Caco-2 (cell line): ENCODE data around the gene IDE. TPM values are rescaled to one million over a fixed set of nuclear protein-coding genes. Genes with fewer than 3 reads are reported as not detected.

Experiments used
- BruUV-seq: library from RNA; stranded (reverse); fragments of 400-500 nt; replicated peaks from 2 replicates; lab custom pipeline; 2021; lab: Mats Ljungman, UMichigan
- CTCF ChIA-PET: fragments of 300-600 bp; sonication (Branson Sonifier 250); formaldehyde crosslinking; loops from one replicate; lab custom pipeline; 2022; ENCODE audit warnings: antibody characterized with exemption; lab: Charles Lee
- POLR2A ChIA-PET: fragments of 300-600 bp; sonication (Branson Sonifier 250); formaldehyde crosslinking; loops from one replicate; lab custom pipeline; 2022; ENCODE audit warnings: antibody characterized with exemption; lab: Charles Lee
- DNase-seq, 2 experiments: peaks; one replicate each; pipeline versions ENCODE4 v3.0.0 to v3.0.0-alpha.2; 2020 to 2022
- H3K27me3 ChIP-seq: replicated peaks from 2 replicates; pipeline ENCODE4 v1.6.0; 2011; ENCODE audit warnings: low read length; ENCODE audit not compliant: control insufficient read depth, insufficient read depth
- H3K36me3 ChIP-seq: 2 replicates; pipeline ENCODE4 v1.5.1; 2011; ENCODE audit warnings: low read length; ENCODE audit not compliant: control insufficient read depth, insufficient read depth
- H3K4me1 ChIP-seq: fragments of 250-450 bp; sonication (Bioruptor Pico); 2 replicates; pipeline ENCODE4 v1.5.1; 2020; ENCODE audit warnings: mild to moderate bottlenecking
- H3K4me3 ChIP-seq: 2 replicates; pipeline ENCODE4 v1.5.1; 2011; ENCODE audit warnings: low read depth, mild to moderate bottlenecking, control low read depth, low read length
- H3K9me3 ChIP-seq: fragments of 250-450 bp; sonication (Bioruptor Pico); 2 replicates; pipeline ENCODE4 v1.5.1; 2020; ENCODE audit warnings: mild to moderate bottlenecking, moderate library complexity
- H3K27ac Mint-ChIP-seq: one replicate; pipeline ENCODE4 v1.8.0; 2022; ENCODE audit warnings: mixed read lengths; ENCODE audit not compliant: unreplicated experiment
- H3K27me3 Mint-ChIP-seq: one replicate; pipeline ENCODE4 v1.8.0; 2022; ENCODE audit warnings: mixed read lengths; ENCODE audit not compliant: insufficient read depth, unreplicated experiment
- H3K36me3 Mint-ChIP-seq: one replicate; pipeline ENCODE4 v1.8.0; 2022; ENCODE audit warnings: mild to moderate bottlenecking, mixed read lengths; ENCODE audit not compliant: insufficient read depth, unreplicated experiment
- H3K4me1 Mint-ChIP-seq: one replicate; pipeline ENCODE4 v1.8.0; 2022; ENCODE audit warnings: low read depth, mixed read lengths; ENCODE audit not compliant: unreplicated experiment
- H3K4me3 Mint-ChIP-seq: one replicate; pipeline ENCODE4 v1.8.0; 2022; ENCODE audit warnings: mild to moderate bottlenecking, moderate library complexity, mixed read lengths; ENCODE audit not compliant: unreplicated experiment
- H3K9me3 Mint-ChIP-seq: one replicate; pipeline ENCODE4 v1.8.0; 2022; ENCODE audit warnings: mixed read lengths; ENCODE audit not compliant: unreplicated experiment
- CTCF ChIP-seq, 2 experiments: fragments of 200-600 bp in 1 of 2; IDR thresholded peaks; 1 replicate in 1 of 2; 2 replicates in 1 of 2; pipeline versions ENCODE4 v1.5.1 to v1.8.0; 2011 to 2022; ENCODE audit warnings: antibody characterized with exemption in 1 of 2, control low read depth in 1 of 2, inconsistent platforms in 1 of 2, low read depth in 1 of 2, low read length in 1 of 2, mild to moderate bottlenecking in 1 of 2, moderate library complexity in 1 of 2; ENCODE audit not compliant: insufficient read depth in 1 of 2, severe bottlenecking in 1 of 2, unreplicated experiment in 1 of 2
- intact Hi-C: fragments of 100-400 bp; cut with micrococcal nuclease; formaldehyde crosslinking; loops from one replicate; pipeline ENCODE4 v1.10.0; 2022; ENCODE audit not compliant: unreplicated experiment
- total RNA-seq: library from RNA; stranded (reverse); gene quantifications from 2 replicates; pipeline ENCODE4 v1.2.3, GENCODE V29; 2022

The IDE gene
- total RNA-seq, 1 experiment from 2014 or later, result 85.5 TPM

- POLR2A ChIA-PET, result no interaction called here
- Histone ChIP-seq H3K27me3 (no peaks in the 10 kb centered on the region), H3K36me3 (no peaks in the 10 kb centered on the region), H3K9me3 (no peaks in the 10 kb centered on the region), H3K4me3 (no peak overlapping the region), H3K4me1 (no peaks in the 10 kb centered on the region)
- CTCF ChIA-PET, result no interaction called here
- BruUV-seq, result no TSS peak
- Mint-ChIP-seq H3K36me3 (peaks cover 64% of the 10 kb centered on the region), H3K27ac (no peak overlapping the region), H3K9me3 (no peaks in the 10 kb centered on the region), H3K4me1 (no peaks in the 10 kb centered on the region), H3K4me3 (no peak overlapping the region), H3K27me3 (no peaks in the 10 kb centered on the region)
- DNase-seq, result no peak
- intact Hi-C loops, result no loop called here
- TF ChIP-seq CTCF (IDR thresholded peaks at IDR 0.05; ENCODE audit: insufficient read depth in 1 of 2, low read depth in 1 of 2, low read length in 1 of 2, severe bottlenecking in 1 of 2, unreplicated experiment in 1 of 2), result no peak
Measured at GRCh38 chr10:92508866-92509265, 65.0 kb downstream of the IDE start.

GRCh38 chr10:92506336-92506735, 67.6 kb downstream of the IDE start:
- Mint-ChIP-seq H3K4me3 (no peak overlapping the region), H3K4me1 (no peaks in the 10 kb centered on the region), H3K27me3 (no peaks in the 10 kb centered on the region), H3K36me3 (peaks cover 55% of the 10 kb centered on the region), H3K27ac (no peak overlapping the region), H3K9me3 (no peaks in the 10 kb centered on the region)
- DNase-seq, result no peak
- Histone ChIP-seq H3K4me1 (no peaks in the 10 kb centered on the region), H3K9me3 (no peaks in the 10 kb centered on the region), H3K27me3 (no peaks in the 10 kb centered on the region), H3K36me3 (no peaks in the 10 kb centered on the region), H3K4me3 (no peak overlapping the region)
- ChIA-PET CTCF (no interaction called here), POLR2A (no interaction called here)
- intact Hi-C loops, result no loop called here
- BruUV-seq, result no TSS peak
- no peak for TF ChIP-seq CTCF (IDR thresholded peaks at IDR 0.05; ENCODE audit: insufficient read depth in 1 of 2, low read depth in 1 of 2, low read length in 1 of 2, severe bottlenecking in 1 of 2, unreplicated experiment in 1 of 2)

- H3K4me1 Mint-ChIP-seq, result no peaks in the 10 kb centered on the region
- Histone ChIP-seq H3K27me3 (no peaks in the 10 kb centered on the region), H3K4me3 (no peak overlapping the region), H3K9me3 (no peaks in the 10 kb centered on the region), H3K4me1 (no peaks in the 10 kb centered on the region), H3K36me3 (no peaks in the 10 kb centered on the region)
- H3K4me3 Mint-ChIP-seq, result no peak overlapping the region
- H3K9me3 Mint-ChIP-seq, result no peaks in the 10 kb centered on the region
- peaks cover 64% of the 10 kb centered on the region for H3K36me3 Mint-ChIP-seq
- no peak overlapping the region for H3K27ac Mint-ChIP-seq
- H3K27me3 Mint-ChIP-seq, result no peaks in the 10 kb centered on the region
- no peak for TF ChIP-seq CTCF (IDR thresholded peaks at IDR 0.05; ENCODE audit: insufficient read depth in 1 of 2, low read depth in 1 of 2, low read length in 1 of 2, severe bottlenecking in 1 of 2, unreplicated experiment in 1 of 2)
- no peak for DNase-seq
- POLR2A ChIA-PET, result no interaction called here
- intact Hi-C loops, result no loop called here
- no TSS peak for BruUV-seq
- CTCF ChIA-PET, result no interaction called here
Measured at GRCh38 chr10:92505044-92505443, 68.8 kb downstream of the IDE start.
